OCI-LY1 (cell line): ENCODE measurements around the gene DHDH.

Source experiments
- H2AFZ ChIP-seq: fragments of 200-600 bp; sonication (generic), shearing (Covaris generic); 2 replicates; pipeline ENCODE4 v1.6.0; 2014; ENCODE audit warnings: antibody characterized with exemption, mild to moderate bottlenecking, low read length
- H3F3A ChIP-seq: fragments of 200-600 bp; sonication (generic), shearing (Covaris generic); 2 replicates; pipeline ENCODE4 v1.6.0; 2014; ENCODE audit warnings: mild to moderate bottlenecking, antibody characterized with exemption, low read length, moderate library complexity; ENCODE audit not compliant: insufficient read depth
- H3K27ac ChIP-seq: fragments of 200-600 bp; sonication (generic); 2 replicates; pipeline ENCODE4 v1.5.1; 2014; ENCODE audit warnings: low read length, mixed run types, mild to moderate bottlenecking, low read depth; ENCODE audit not compliant: poor library complexity, severe bottlenecking
- H3K27me3 ChIP-seq: fragments of 200-600 bp; sonication (generic); 2 replicates; pipeline ENCODE4 v1.6.0; 2014; ENCODE audit warnings: antibody characterized with exemption, mild to moderate bottlenecking, low read length, moderate library complexity; ENCODE audit not compliant: insufficient read depth
- H3K36me3 ChIP-seq: fragments of 200-600 bp; sonication (generic); 2 replicates; pipeline ENCODE4 v1.6.1; 2014; ENCODE audit warnings: mild to moderate bottlenecking, antibody characterized with exemption, low read length, moderate library complexity, mixed read lengths; ENCODE audit not compliant: insufficient read depth
- H3K4me1 ChIP-seq: fragments of 200-600 bp; sonication (generic); 2 replicates; pipeline ENCODE4 v1.5.1; 2014; ENCODE audit warnings: mild to moderate bottlenecking, low read length, moderate library complexity; ENCODE audit not compliant: insufficient read depth, severe bottlenecking
- H3K4me2 ChIP-seq: fragments of 200-600 bp; sonication (generic), shearing (Covaris generic); 2 replicates; pipeline ENCODE4 v1.6.1; 2014; ENCODE audit warnings: low read length
- H3K4me3 ChIP-seq: fragments of 200-600 bp; sonication (generic); 2 replicates; pipeline ENCODE4 v1.5.1; 2014; ENCODE audit warnings: low read length, low read depth, mild to moderate bottlenecking, mixed read lengths; ENCODE audit not compliant: poor library complexity, severe bottlenecking
- H3K79me2 ChIP-seq: fragments of 200-600 bp; shearing (Covaris generic); 2 replicates; pipeline ENCODE4 v1.6.1; 2016; ENCODE audit warnings: mixed run types, low read length, mixed read lengths; ENCODE audit not compliant: insufficient read depth
- H3K9ac ChIP-seq: fragments of 200-600 bp; sonication (generic), shearing (Covaris generic); 2 replicates; pipeline ENCODE4 v1.6.1; 2014; ENCODE audit warnings: mild to moderate bottlenecking, low read length, mixed read lengths
- H3K9me2 ChIP-seq: fragments of 200-600 bp; sonication (generic), shearing (Covaris generic); 2 replicates; pipeline ENCODE4 v1.6.1; 2014; ENCODE audit warnings: low read depth, mild to moderate bottlenecking, low read length, mixed read lengths
- H3K9me3 ChIP-seq: fragments of 200-600 bp; shearing (Covaris generic); 2 replicates; pipeline ENCODE4 v1.6.1; 2014; ENCODE audit warnings: low read length, mixed read lengths
- H4K20me1 ChIP-seq: fragments of 200-600 bp; sonication (generic), shearing (Covaris generic); 2 replicates; pipeline ENCODE4 v1.6.0; 2016; ENCODE audit warnings: mild to moderate bottlenecking, low read length; ENCODE audit not compliant: insufficient read depth
- CTCF ChIP-seq: fragments of 200-600 bp; sonication (generic), shearing (Covaris generic); IDR thresholded peaks from 2 replicates; pipeline ENCODE4 v1.5.1; 2017; ENCODE audit warnings: mild to moderate bottlenecking, antibody characterized with exemption, low read length, moderate library complexity, mixed read lengths
- EZH2 ChIP-seq: fragments of 200-600 bp; sonication (generic), shearing (Covaris generic); IDR thresholded peaks from 2 replicates; pipeline ENCODE4 v1.8.0; 2017; ENCODE audit warnings: borderline replicate concordance, mixed run types, mild to moderate bottlenecking, antibody characterized with exemption, low read length, moderate library complexity, mixed read lengths

The DHDH gene

GRCh38 chr19:48992581-48993174 lies 59.2 kb downstream of the DHDH start:
- peaks cover 11% of the 10 kb centered on the region; the same call in 1 of the 2 replicates for H3K36me3 ChIP-seq
- H3K9me2 ChIP-seq, result no peaks in the 10 kb centered on the region
- no peaks in the 10 kb centered on the region for H4K20me1 ChIP-seq
- H3K9ac ChIP-seq, result peak overlapping the region; percentile 93
- H3K79me2 ChIP-seq, result peaks cover 27% of the 10 kb centered on the region
- peaks cover 27% of the 10 kb centered on the region for H3K4me1 ChIP-seq
- H3K27ac ChIP-seq, result peak overlapping the region; percentile 37
- H3K9me3 ChIP-seq, result no peaks in the 10 kb centered on the region
- H3K4me3 ChIP-seq, result peak overlapping the region; percentile 99
- no peak for TF ChIP-seq EZH2
- no peak for TF ChIP-seq CTCF
- no peaks in the 10 kb centered on the region for H3F3A ChIP-seq
- H3K4me2 ChIP-seq, result peak overlapping the region; percentile 88
- no peak overlapping the region for H2AFZ ChIP-seq
- no peaks in the 10 kb centered on the region for H3K27me3 ChIP-seq

- peak within 1 kb of the TSS; percentile 87 for H3K27ac ChIP-seq
- peaks cover 5% of the 10 kb centered on the region; the same call in 1 of the 2 replicates for H3K36me3 ChIP-seq
- H2AFZ ChIP-seq, result no peak within 1 kb of the TSS
- peak within 1 kb of the TSS; percentile 98 for H3K9ac ChIP-seq
- TF ChIP-seq EZH2 (no peak), CTCF (peak; percentile 82)
- no peaks in the 10 kb centered on the region for H3K9me3 ChIP-seq
- H4K20me1 ChIP-seq, result no peaks in the 10 kb centered on the region
- H3K4me3 ChIP-seq, result peak within 1 kb of the TSS; percentile 99
- H3K4me2 ChIP-seq, result peak within 1 kb of the TSS; percentile 100
- H3F3A ChIP-seq, result no peaks in the 10 kb centered on the region
- no peaks in the 10 kb centered on the region for H3K27me3 ChIP-seq
- H3K4me1 ChIP-seq, result peaks cover 23% of the 10 kb centered on the region
- peaks cover 27% of the 10 kb centered on the region for H3K79me2 ChIP-seq
- H3K9me2 ChIP-seq, result no peaks in the 10 kb centered on the region
Observed at GRCh38 chr19:48993175-48994034, 59.9 kb downstream of the DHDH start, which contains the start of the genes GYS1 and RUVBL2. TSS of gene GYS1 (minus strand) at chr19:48993309. CDS start at chr19:48993112, 197 bp downstream. TSS of gene RUVBL2 (plus strand) at chr19:48993887. CDS start at chr19:48993912, 25 bp downstream.

- Histone ChIP-seq H3K27me3 (no peaks in the 10 kb centered on the region), H3K79me2 (peaks cover 27% of the 10 kb centered on the region), H3K4me2 (peak overlapping the region; percentile 100), H3F3A (no peaks in the 10 kb centered on the region), H3K4me1 (peaks cover 24% of the 10 kb centered on the region), H3K4me3 (peak overlapping the region; percentile 99), H4K20me1 (no peaks in the 10 kb centered on the region), H3K27ac (peak overlapping the region; percentile 87), H3K9ac (peak overlapping the region; percentile 98), H2AFZ (no peak overlapping the region), H3K9me3 (no peaks in the 10 kb centered on the region), H3K9me2 (no peaks in the 10 kb centered on the region), H3K36me3 (peaks cover under 1% of the 10 kb centered on the region; the same call in 1 of the 2 replicates)
- no peak for TF ChIP-seq EZH2
- TF ChIP-seq CTCF, result no peak
Observed at GRCh38 chr19:48994035-48994386, 60.5 kb downstream of the DHDH start.
